ENCODE data around the gene RPS15. TPM values are rescaled to one million over a fixed set of nuclear protein-coding genes. Genes with fewer than 3 reads are reported as not detected.

Gene RPS15
- total and polyA plus RNA-seq, 2 of the 13 experiments (the other 11 are each of a cell fraction or from before 2014, with no cell fraction given): 695 to 1,411 TPM

- Histone ChIP-seq H3K9ac (ENCODE audit: insufficient read depth, low read depth, low read length) (no peak overlapping the region), H2AFZ (ENCODE audit: low read length) (no peak overlapping the region), H3K9me3 (ENCODE audit: low read length) (no peaks in the 10 kb centered on the region), H4K20me1 (ENCODE audit: insufficient read depth, low read length) (peaks cover 56% of the 10 kb centered on the region), H3K4me2 (ENCODE audit: low read depth, low read length) (no peak overlapping the region), H3K36me3 (replicated peaks in 1 of 2; ENCODE audit: control insufficient read depth in 1 of 2, insufficient read depth in 2 of 2, low read length in 2 of 2) (peaks cover 25 to 67% of the 10 kb centered on the region in 2 experiments), H3K27me3 (ENCODE audit: control insufficient read depth in 1 of 2, insufficient read depth in 2 of 2, low read length in 2 of 2) (no peaks in the 10 kb centered on the region), H3K4me3 (replicated peaks in 1 of 3; ENCODE audit: insufficient read depth in 1 of 3, low read depth in 2 of 3, low read length in 3 of 3) (no peak overlapping the region), H3K79me2 (ENCODE audit: insufficient read depth, low read length) (peaks cover 64% of the 10 kb centered on the region), H3K4me1 (ENCODE audit: insufficient read depth, low read length) (peaks cover 64% of the 10 kb centered on the region), H3K27ac (ENCODE audit: extremely low read length, insufficient read depth, low read length) (no peak overlapping the region)
- FAIRE-seq (no peak), DNase-seq (ENCODE audit: low spot score) (no peak), ATAC-seq (no peak)
- in situ Hi-C loops (cut with HindIII; ENCODE audit: extremely low pct_ligation_motif_present, low pct_unique_long_range_greater_than_20kb) (no loop called here), intact Hi-C loops (cut with micrococcal nuclease; ENCODE audit: unreplicated experiment) (no loop called here)
- no TSS peak for BruUV-seq (replicated peaks)
- CTCF ChIA-PET (ENCODE audit: low intra/inter-chr PET ratio, low total read pairs): no interaction called here
- WGBS (ENCODE audit: low lambda C conversion rate): 99% methylated on average over 10 of the region's 21 CpGs
- POLR2A ChIA-PET: interaction anchor here (0.7 kb wide), 1 partner anchor 11 kb away, joined by 4 read pairs; no protein-coding TSS in a partner anchor
- no peak for TF ChIP-seq ZBTB2 (CRISPR knock-in tag; IDR thresholded peaks at IDR 0.05; ENCODE audit: low read depth)
- TF ChIP-seq PCBP1 (IDR thresholded peaks at IDR 0.05; ENCODE audit: borderline replicate concordance, low read depth, low read length): no peak
- TF ChIP-seq ZMAT3 (CRISPR knock-in tag; conservative IDR thresholded peaks at IDR 0.05): no peak
- no peak for TF ChIP-seq ZNF382 (CRISPR knock-in tag; IDR thresholded peaks at IDR 0.05; ENCODE audit: borderline replicate concordance)
- no peak for TF ChIP-seq ZBTB40 (IDR thresholded peaks at IDR 0.05)
- TF ChIP-seq ZBTB40 (CRISPR knock-in tag; IDR thresholded peaks at IDR 0.05): no peak
- TF ChIP-seq AGO2 (optimal IDR thresholded peaks at IDR 0.05; ENCODE audit: low read depth, low read length): peak; percentile 33
- TF ChIP-seq HNRNPUL1 (IDR thresholded peaks at IDR 0.05; ENCODE audit: low read depth, low read length): no peak
- no peak for TF ChIP-seq ZNF710 (CRISPR knock-in tag; IDR thresholded peaks at IDR 0.05; ENCODE audit: borderline replicate concordance)
- TF ChIP-seq MBNL3 (CRISPR knock-in tag; conservative IDR thresholded peaks at IDR 0.05): no peak
- TF ChIP-seq ZNF30 (CRISPR knock-in tag; IDR thresholded peaks at IDR 0.05): no peak
Observed at GRCh38 chr19:1418951-1419738, 19.1 kb upstream of the RPS15 start.
